NOMO-1 treated with DMSO at 0.1 percent for 48 hours (cell line): ENCODE data around the gene SORCS2.

ENCODE experiments used
- DNase-seq: peaks from one replicate; lab custom pipeline; 2025; ENCODE audit not compliant: unreplicated experiment; lab: John Stamatoyannopoulos, UW

The SORCS2 gene

GRCh38 chr4:7285244-7286094 lies 93.1 kb downstream of the SORCS2 start:
- DNase-seq = no peak

- DNase-seq = no peak
Observed at GRCh38 chr4:7286170-7286569, 93.8 kb downstream of the SORCS2 start.

GRCh38 chr4:7286798-7287197 lies 94.5 kb downstream of the SORCS2 start:
- no peak for DNase-seq

GRCh38 chr4:7287274-7287917 lies 95.1 kb downstream of the SORCS2 start:
- no peak for DNase-seq

- no peak for DNase-seq
Observed at GRCh38 chr4:7287918-7288280, 95.6 kb downstream of the SORCS2 start.

GRCh38 chr4:7288751-7289523 lies 96.6 kb downstream of the SORCS2 start:
- DNase-seq = no peak

GRCh38 chr4:7289589-7289988 lies 97.3 kb downstream of the SORCS2 start:
- no peak for DNase-seq

- DNase-seq = no peak
Observed at GRCh38 chr4:7291372-7292114, 99.2 kb downstream of the SORCS2 start.

- no peak for DNase-seq
Observed at GRCh38 chr4:7293703-7294102, 101.4 kb downstream of the SORCS2 start.

- DNase-seq = no peak
Observed at GRCh38 chr4:7294176-7294756, 101.9 kb downstream of the SORCS2 start.

- DNase-seq = no peak
Observed at GRCh38 chr4:7295197-7295910, 103.0 kb downstream of the SORCS2 start.

GRCh38 chr4:7295911-7296660 lies 103.7 kb downstream of the SORCS2 start:
- DNase-seq = no peak

GRCh38 chr4:7296661-7297335 lies 104.5 kb downstream of the SORCS2 start:
- DNase-seq = no peak

- no peak for DNase-seq
Observed at GRCh38 chr4:7297374-7297773, 105.0 kb downstream of the SORCS2 start.

GRCh38 chr4:7297881-7298280 lies 105.5 kb downstream of the SORCS2 start:
- no peak for DNase-seq

GRCh38 chr4:7298619-7299009 lies 106.3 kb downstream of the SORCS2 start:
- DNase-seq = no peak

- no peak for DNase-seq
Observed at GRCh38 chr4:7299010-7299907, 106.9 kb downstream of the SORCS2 start.
